NCI-H2029 treated with DMSO at 0.1 percent for 48 hours (cell line): ENCODE measurements around the gene ZNF385B.
"Not testable (repeated sequence)": the region's sequence is repeated elsewhere in the genome, so short reads cannot be mapped to it uniquely, and the experiment has no call there.

Experiments used
- DNase-seq: peaks from one replicate; lab custom pipeline; 2025; lab: John Stamatoyannopoulos, UW

ZNF385B gene

GRCh38 chr2:179677746-179678505, 183.5 kb downstream of the ZNF385B start:
- no peak for DNase-seq

- no peak for DNase-seq
These were observed 184.2 kb downstream of the ZNF385B start for GRCh38 chr2:179677077-179677688.

GRCh38 chr2:179675435-179675834, 186.0 kb downstream of the ZNF385B start:
- DNase-seq = no peak

- DNase-seq = no peak
These were observed 190.1 kb downstream of the ZNF385B start for GRCh38 chr2:179671043-179671981.

- no peak for DNase-seq
These were observed 192.2 kb downstream of the ZNF385B start for GRCh38 chr2:179669196-179669595.

- DNase-seq = no peak
These were observed 196.2 kb downstream of the ZNF385B start for GRCh38 chr2:179664972-179665812.

- no peak for DNase-seq
These were observed 199.4 kb downstream of the ZNF385B start for GRCh38 chr2:179661986-179662385.

GRCh38 chr2:179657068-179657595, 204.3 kb downstream of the ZNF385B start:
- DNase-seq = no peak

- DNase-seq = no peak
These were observed 205.8 kb downstream of the ZNF385B start for GRCh38 chr2:179655627-179656026.

- DNase-seq = no peak
These were observed 206.6 kb downstream of the ZNF385B start for GRCh38 chr2:179654806-179655205.

GRCh38 chr2:179652296-179652695, 209.1 kb downstream of the ZNF385B start:
- DNase-seq = no peak

GRCh38 chr2:179650420-179650819, 211.0 kb downstream of the ZNF385B start:
- no peak for DNase-seq

GRCh38 chr2:179646862-179647587, 214.4 kb downstream of the ZNF385B start:
- no peak for DNase-seq

GRCh38 chr2:179646173-179646769, 215.1 kb downstream of the ZNF385B start:
- no peak for DNase-seq

GRCh38 chr2:179645047-179645446, 216.4 kb downstream of the ZNF385B start:
- DNase-seq = no peak

GRCh38 chr2:179642462-179642861, 218.9 kb downstream of the ZNF385B start:
- no peak for DNase-seq

- DNase-seq = no peak
These were observed 224.4 kb downstream of the ZNF385B start for GRCh38 chr2:179636995-179637394.

- no peak for DNase-seq
These were observed 225.1 kb downstream of the ZNF385B start for GRCh38 chr2:179636100-179636980.

- not testable (repeated sequence) for DNase-seq
These were observed 229.5 kb downstream of the ZNF385B start for GRCh38 chr2:179631769-179632385.
